Ishikawa (cell line): ENCODE data around the gene FETUB.

Experiments
- CEBPB ChIP-seq: IDR thresholded peaks from 2 replicates; pipeline ENCODE4 v1.6.1; 2012
- MAX ChIP-seq: IDR thresholded peaks from 2 replicates; pipeline ENCODE4 v1.6.1; 2012
- RAD21 ChIP-seq: IDR thresholded peaks from 2 replicates; pipeline ENCODE4 v1.6.1; 2012; ENCODE audit warnings: low read depth
- TAF1 ChIP-seq: IDR thresholded peaks from 2 replicates; pipeline ENCODE4 v1.6.1; 2012; ENCODE audit warnings: low read depth, mild to moderate bottlenecking
- USF1 ChIP-seq: IDR thresholded peaks from 2 replicates; pipeline ENCODE4 v1.6.1; 2012

- TF ChIP-seq RAD21: no peak
- no peak for TF ChIP-seq USF1
- TF ChIP-seq MAX: no peak
- TF ChIP-seq CEBPB: no peak
- no peak for TF ChIP-seq TAF1
Observed at GRCh38 chr3:186621894-186622650, 18.1 kb upstream of the FETUB start.
